BE2C (cell line): ENCODE data around the gene PLB1.

Experiments
- DNase-seq: peaks from one replicate; pipeline ENCODE4 v3.0.0-alpha.2; 2020
- H3K27me3 ChIP-seq: fragments of 250-450 bp; sonication (Bioruptor Pico); 2 replicates; pipeline ENCODE4 v1.5.1; 2020; ENCODE audit warnings: mild to moderate bottlenecking
- H3K36me3 ChIP-seq: fragments of 250-450 bp; sonication (Bioruptor Pico); 2 replicates; pipeline ENCODE4 v1.5.1; 2020; ENCODE audit warnings: mild to moderate bottlenecking
- H3K4me1 ChIP-seq: fragments of 250-450 bp; sonication (Bioruptor Pico); 2 replicates; pipeline ENCODE4 v1.5.1; 2020
- H3K4me3 ChIP-seq: 2 replicates; pipeline ENCODE4 v1.5.1; 2011; ENCODE audit warnings: low read depth, low read length
- H3K9me3 ChIP-seq: fragments of 250-450 bp; sonication (Bioruptor Pico); 2 replicates; pipeline ENCODE4 v1.5.1; 2020
- TF ChIP-seq, protein P1 (sequence below): IDR thresholded peaks from 2 replicates; pipeline ENCODE4 v1.5.1; 2012; ENCODE audit warnings: mild to moderate bottlenecking, low read depth, low read length

PLB1 gene

GRCh38 chr2:28570431-28570830, 74.6 kb downstream of the PLB1 start:
- Histone ChIP-seq H3K27me3 (no peaks in the 10 kb centered on the region), H3K36me3 (no peaks in the 10 kb centered on the region), H3K4me3 (no peak overlapping the region), H3K9me3 (no peaks in the 10 kb centered on the region), H3K4me1 (no peaks in the 10 kb centered on the region)
- TF ChIP-seq, protein P1, sequence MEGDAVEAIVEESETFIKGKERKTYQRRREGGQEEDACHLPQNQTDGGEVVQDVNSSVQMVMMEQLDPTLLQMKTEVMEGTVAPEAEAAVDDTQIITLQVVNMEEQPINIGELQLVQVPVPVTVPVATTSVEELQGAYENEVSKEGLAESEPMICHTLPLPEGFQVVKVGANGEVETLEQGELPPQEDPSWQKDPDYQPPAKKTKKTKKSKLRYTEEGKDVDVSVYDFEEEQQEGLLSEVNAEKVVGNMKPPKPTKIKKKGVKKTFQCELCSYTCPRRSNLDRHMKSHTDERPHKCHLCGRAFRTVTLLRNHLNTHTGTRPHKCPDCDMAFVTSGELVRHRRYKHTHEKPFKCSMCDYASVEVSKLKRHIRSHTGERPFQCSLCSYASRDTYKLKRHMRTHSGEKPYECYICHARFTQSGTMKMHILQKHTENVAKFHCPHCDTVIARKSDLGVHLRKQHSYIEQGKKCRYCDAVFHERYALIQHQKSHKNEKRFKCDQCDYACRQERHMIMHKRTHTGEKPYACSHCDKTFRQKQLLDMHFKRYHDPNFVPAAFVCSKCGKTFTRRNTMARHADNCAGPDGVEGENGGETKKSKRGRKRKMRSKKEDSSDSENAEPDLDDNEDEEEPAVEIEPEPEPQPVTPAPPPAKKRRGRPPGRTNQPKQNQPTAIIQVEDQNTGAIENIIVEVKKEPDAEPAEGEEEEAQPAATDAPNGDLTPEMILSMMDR = no peak
- DNase-seq = no peak

DNA sequence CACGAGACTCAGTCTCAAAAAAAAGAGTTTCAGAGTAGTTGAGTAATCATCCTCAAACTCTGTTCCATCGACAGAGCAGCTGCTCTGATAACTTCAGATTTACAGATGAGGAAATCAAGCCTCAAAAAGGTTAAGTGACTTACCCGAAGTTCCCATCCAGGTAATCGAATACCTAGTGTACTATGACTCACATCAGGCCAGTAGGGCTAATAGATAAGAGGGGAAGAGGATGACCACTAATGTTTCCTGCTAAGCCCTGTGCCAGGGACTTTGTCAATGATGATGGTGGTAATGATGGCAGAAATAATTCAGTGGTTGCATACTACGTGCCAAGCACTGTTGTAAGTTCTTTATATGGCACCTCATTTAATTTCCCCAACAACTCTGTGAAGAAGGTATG, 80.9 kb downstream of the PLB1 start:
- DNase-seq = no peak
- TF ChIP-seq, protein P1 = no peak
- H3K4me1 ChIP-seq = no peaks in the 10 kb centered on the region

DNA sequence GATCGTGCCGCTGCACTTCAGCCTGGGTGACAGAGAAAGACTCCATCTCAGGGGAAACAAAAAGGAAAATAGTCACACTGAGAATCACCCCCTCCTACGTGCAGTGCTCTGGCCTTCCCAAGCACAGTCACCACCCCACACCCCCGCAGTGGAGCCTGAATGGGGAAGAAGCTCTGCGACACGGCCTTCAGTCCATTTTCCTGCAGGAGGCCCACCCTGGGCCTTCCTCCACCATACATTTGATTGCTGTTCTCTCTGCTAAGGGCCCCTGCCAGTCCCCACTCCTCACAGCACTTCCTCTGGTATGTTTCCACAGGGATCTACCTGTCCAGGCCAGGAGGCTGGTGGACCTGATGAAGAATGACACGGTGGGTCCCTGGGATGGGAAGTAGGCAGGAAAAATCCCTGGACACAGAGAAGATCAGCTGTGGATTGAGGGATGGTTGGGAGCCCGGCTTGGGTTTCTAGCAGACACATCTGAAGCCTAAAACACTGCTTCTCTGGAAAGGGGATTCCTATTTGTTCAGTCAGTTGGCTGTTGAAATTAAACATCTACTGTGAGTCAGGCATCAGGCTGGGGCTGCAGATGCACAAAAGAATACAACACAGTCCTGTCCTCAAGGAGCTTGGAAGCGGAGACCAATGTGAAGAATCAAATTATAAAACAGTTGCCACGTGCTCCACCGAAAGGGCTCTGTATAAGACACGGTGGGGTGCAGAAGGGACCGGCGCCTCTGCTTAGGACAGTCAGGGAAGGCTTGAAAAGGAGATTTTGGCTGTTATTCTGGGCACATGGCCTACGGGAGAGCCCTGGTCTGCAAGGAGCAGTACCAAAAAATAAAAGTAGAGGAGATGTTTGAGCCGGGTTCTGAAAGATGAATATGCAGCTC, 82.2 kb downstream of the PLB1 start:
- DNase-seq = no peak
- TF ChIP-seq, protein P1 = no peak
- H3K27me3 ChIP-seq = no peaks in the 10 kb centered on the region
- H3K9me3 ChIP-seq = no peaks in the 10 kb centered on the region
- no peaks in the 10 kb centered on the region for H3K36me3 ChIP-seq
- H3K4me1 ChIP-seq = no peaks in the 10 kb centered on the region
- no peak overlapping the region for H3K4me3 ChIP-seq

More for the DNA sequence above, 80.9 kb downstream of the PLB1 start:
- H3K9me3 ChIP-seq = no peaks in the 10 kb centered on the region
- H3K4me3 ChIP-seq = no peak overlapping the region
- no peaks in the 10 kb centered on the region for H3K36me3 ChIP-seq
- H3K27me3 ChIP-seq = no peaks in the 10 kb centered on the region

- TF ChIP-seq, protein P1 = no peak
- no peaks in the 10 kb centered on the region for H3K9me3 ChIP-seq
- no peak overlapping the region for H3K4me3 ChIP-seq
- H3K4me1 ChIP-seq = peaks cover under 1% of the 10 kb centered on the region; the same call in 1 of the 2 replicates
- no peaks in the 10 kb centered on the region for H3K27me3 ChIP-seq
- no peaks in the 10 kb centered on the region for H3K36me3 ChIP-seq
- DNase-seq = no peak
Measured at GRCh38 chr2:28578774-28579173, 82.9 kb downstream of the PLB1 start.

DNA sequence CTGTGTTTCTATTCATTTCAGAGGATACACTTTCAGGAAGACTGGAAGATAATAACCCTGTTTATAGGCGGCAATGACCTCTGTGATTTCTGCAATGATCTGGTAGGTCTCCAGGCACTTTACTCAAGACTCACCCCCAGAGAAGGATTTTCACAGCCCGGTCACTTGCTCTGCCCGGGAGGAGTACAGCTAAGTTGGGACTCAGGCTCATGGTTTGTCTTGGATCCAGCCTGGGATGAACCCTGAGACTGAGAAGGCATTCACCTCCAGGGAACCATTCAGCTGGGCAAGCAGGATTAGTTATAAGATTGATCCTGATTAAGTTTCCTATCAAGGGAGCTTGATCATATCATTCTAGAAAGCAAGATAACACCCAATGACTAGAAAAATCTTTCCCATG, 83.7 kb downstream of the PLB1 start:
- no peak for DNase-seq
- H3K36me3 ChIP-seq = no peaks in the 10 kb centered on the region; the same call in 1 of the 2 replicates
- H3K9me3 ChIP-seq = no peaks in the 10 kb centered on the region
- TF ChIP-seq, protein P1 = no peak
- no peaks in the 10 kb centered on the region for H3K27me3 ChIP-seq
- no peak overlapping the region for H3K4me3 ChIP-seq
- H3K4me1 ChIP-seq = peaks cover 8% of the 10 kb centered on the region

DNA sequence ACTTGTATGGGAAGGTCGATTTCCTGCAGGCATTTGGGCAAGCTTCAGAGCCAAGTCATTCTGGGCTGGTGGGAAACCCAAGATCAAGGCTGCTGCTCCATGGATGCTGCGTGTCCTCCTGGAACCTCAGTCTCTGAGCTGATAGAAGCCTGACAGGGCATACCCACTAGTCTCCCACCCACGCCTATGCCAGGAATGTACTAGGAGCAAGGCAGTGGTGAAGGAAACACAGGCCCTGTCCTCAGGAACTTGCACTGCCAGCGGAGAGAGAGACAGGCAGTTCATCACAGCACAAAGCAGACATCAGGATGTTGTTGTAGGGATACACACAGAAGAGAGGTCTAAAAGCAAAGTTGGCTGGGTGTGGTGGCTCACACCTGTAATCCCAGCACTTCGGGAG, 84.2 kb downstream of the PLB1 start:
- H3K36me3 ChIP-seq = no peaks in the 10 kb centered on the region; the same call in 1 of the 2 replicates
- H3K27me3 ChIP-seq = no peaks in the 10 kb centered on the region
- no peak for DNase-seq
- H3K4me1 ChIP-seq = peaks cover 11% of the 10 kb centered on the region
- TF ChIP-seq, protein P1 = no peak
- H3K4me3 ChIP-seq = no peak overlapping the region
- H3K9me3 ChIP-seq = no peaks in the 10 kb centered on the region
